Thymus (tissue), 11 donors: ENCODE measurements around the gene RRP9. TPM values are rescaled to one million over a fixed set of nuclear protein-coding genes. Genes with fewer than 3 reads are reported as not detected.
"Not testable (repeated sequence)": the region's sequence is repeated elsewhere in the genome, so short reads cannot be mapped to it uniquely, and the experiment has no call there.

Experiments used
- DNase-seq, 9 donors: peaks; one replicate each; pipeline ENCODE4 v3.0.0-alpha.2; 2013; ENCODE audit warnings: low spot score in 9 of 9, low read depth in 6 of 9, missing footprints in 1 of 9
- H3K27ac ChIP-seq, 2 donors: one replicate each; pipeline ENCODE4 v1.5.1; 2013; ENCODE audit warnings: control low read depth in 1 of 2, low read depth in 1 of 2, low read length in 1 of 2, mild to moderate bottlenecking in 1 of 2, moderate library complexity in 1 of 2
- H3K27me3 ChIP-seq, 2 donors: one replicate each; pipeline ENCODE4 v1.5.1; 2013; ENCODE audit warnings: low read length in 1 of 2; ENCODE audit not compliant: control insufficient read depth in 2 of 2, insufficient read depth in 1 of 2
- H3K36me3 ChIP-seq, 2 donors: one replicate each; pipeline ENCODE4 v1.5.1; 2013; ENCODE audit warnings: low read length in 1 of 2, mild to moderate bottlenecking in 1 of 2, moderate library complexity in 1 of 2; ENCODE audit not compliant: control insufficient read depth in 2 of 2, insufficient read depth in 2 of 2
- H3K4me1 ChIP-seq, 2 donors: one replicate each; pipeline ENCODE4 v1.5.1; 2013; ENCODE audit warnings: low read length in 2 of 2; ENCODE audit not compliant: control insufficient read depth in 2 of 2, insufficient read depth in 2 of 2
- H3K4me3 ChIP-seq, 2 donors: one replicate each; pipeline ENCODE4 v1.5.1; 2013; ENCODE audit warnings: low read length in 2 of 2, control low read depth in 1 of 2, mild to moderate bottlenecking in 1 of 2
- H3K9me3 ChIP-seq, 2 donors: one replicate each; pipeline ENCODE4 v1.5.1; 2013; ENCODE audit warnings: low read length in 1 of 2, mild to moderate bottlenecking in 1 of 2; ENCODE audit not compliant: control insufficient read depth in 2 of 2, insufficient read depth in 1 of 2
- WGBS: extraction: QIAGEN DNeasy Blood & Tissue Kit; methylation state at CpG from one replicate; pipeline ENCODE4 v1.1.7; 2013; 5-methylcytosine and 5-hydroxymethylcytosine counted together
- polyA plus RNA-seq: library from polyadenylated mRNA; stranded (reverse); fragments of 200-250 nt; gene quantifications from one replicate; pipeline ENCODE4 v1.2.3, GENCODE V29; 2013
- total RNA-seq: library from RNA; stranded (reverse); fragments of 120-200 nt; gene quantifications from one replicate; pipeline ENCODE4 v1.2.4, GENCODE V29; 2013
- donor health status: healthy.

Gene RRP9
- total and polyA plus RNA-seq, 2 donors: 16.9 to 18.6 TPM

- WGBS: 97% methylated on average over 6 of the region's 6 CpGs
- Histone ChIP-seq H3K4me1 (no peaks in the 10 kb centered on the region), H3K9me3 (no peaks in the 10 kb centered on the region), H3K36me3 (peaks cover 30 to 33% of the 10 kb centered on the region in 2 donors), H3K27ac (no peak overlapping the region), H3K27me3 (no peaks in the 10 kb centered on the region), H3K4me3 (no peak overlapping the region)
- no peak for DNase-seq
Measured at GRCh38 chr3:51931756-51932155, 9.9 kb downstream of the RRP9 start.

- Histone ChIP-seq H3K27ac (no peak overlapping the region), H3K4me1 (no peaks in the 10 kb centered on the region), H3K4me3 (no peak overlapping the region), H3K27me3 (no peaks in the 10 kb centered on the region), H3K9me3 (no peaks in the 10 kb centered on the region), H3K36me3 (peaks cover 21 to 22% of the 10 kb centered on the region in 2 donors)
- no peak for DNase-seq
- 97% methylated on average over 1 of the region's 1 CpG for WGBS
Measured at GRCh38 chr3:51930439-51930838, 11.3 kb downstream of the RRP9 start.

- no peak overlapping the region for H3K27ac ChIP-seq
- no peaks in the 10 kb centered on the region for H3K4me1 ChIP-seq
- no peak for DNase-seq
- H3K9me3 ChIP-seq: no peaks in the 10 kb centered on the region
- no peaks in the 10 kb centered on the region for H3K27me3 ChIP-seq
- 85% methylated on average over 5 of the region's 5 CpGs for WGBS
- H3K4me3 ChIP-seq: no peak overlapping the region
- H3K36me3 ChIP-seq: peaks cover 13 to 16% of the 10 kb centered on the region in 2 donors
Measured at GRCh38 chr3:51929420-51930003, 12.2 kb downstream of the RRP9 start.

- not testable (repeated sequence) for H3K27me3 ChIP-seq, H3K9me3 ChIP-seq, H3K4me3 ChIP-seq, H3K27ac ChIP-seq, H3K4me1 ChIP-seq, DNase-seq
- WGBS: 96% methylated on average over 3 of the region's 3 CpGs
- peaks cover 9 to 14% of the 10 kb centered on the region in 2 donors for H3K36me3 ChIP-seq
Measured at GRCh38 chr3:51928981-51929380, 12.7 kb downstream of the RRP9 start.

GRCh38 chr3:51928438-51928837 is 13.3 kb downstream of the RRP9 start:
- no peak overlapping the region for H3K27ac ChIP-seq
- H3K36me3 ChIP-seq: peaks cover 4 to 9% of the 10 kb centered on the region in 2 donors
- no peaks in the 10 kb centered on the region for H3K4me1 ChIP-seq
- DNase-seq: no peak
- H3K4me3 ChIP-seq: no peak overlapping the region
- no peaks in the 10 kb centered on the region for H3K9me3 ChIP-seq
- H3K27me3 ChIP-seq: no peaks in the 10 kb centered on the region
- WGBS: 100% methylated on average over 7 of the region's 7 CpGs

GRCh38 chr3:51927061-51927977 is 14.4 kb downstream of the RRP9 start:
- no peak for DNase-seq
- Histone ChIP-seq H3K4me1 (no peaks in the 10 kb centered on the region), H3K27ac (no peak overlapping the region), H3K4me3 (no peak overlapping the region), H3K27me3 (no peaks in the 10 kb centered on the region), H3K9me3 (no peaks in the 10 kb centered on the region), H3K36me3 (no peaks in the 10 kb centered on the region)
- WGBS: 93% methylated on average over 5 of the region's 5 CpGs

GRCh38 chr3:51921081-51921578 is 20.6 kb downstream of the RRP9 start:
- Histone ChIP-seq H3K9me3 (no peaks in the 10 kb centered on the region), H3K4me3 (no peak overlapping the region), H3K27me3 (no peaks in the 10 kb centered on the region), H3K36me3 (no peaks in the 10 kb centered on the region), H3K4me1 (no peaks in the 10 kb centered on the region), H3K27ac (no peak overlapping the region)
- no peak for DNase-seq
- WGBS: 90% methylated on average over 11 of the region's 11 CpGs

GRCh38 chr3:51916418-51916817 is 25.3 kb downstream of the RRP9 start:
- Histone ChIP-seq H3K4me1 (no peaks in the 10 kb centered on the region), H3K9me3 (no peaks in the 10 kb centered on the region), H3K36me3 (no peaks in the 10 kb centered on the region), H3K27me3 (no peaks in the 10 kb centered on the region), H3K27ac (no peak overlapping the region), H3K4me3 (no peak overlapping the region)
- no peak for DNase-seq
- WGBS: 71% methylated on average over 5 of the region's 5 CpGs

- DNase-seq: no peak
- Histone ChIP-seq H3K9me3 (peaks cover 0 to 1% of the 10 kb centered on the region in 2 donors), H3K4me1 (no peaks in the 10 kb centered on the region), H3K27ac (no peak overlapping the region), H3K4me3 (no peak overlapping the region), H3K36me3 (no peaks in the 10 kb centered on the region), H3K27me3 (no peaks in the 10 kb centered on the region)
- WGBS: 88% methylated on average over 4 of the region's 4 CpGs
Measured at GRCh38 chr3:51908026-51908425, 33.7 kb downstream of the RRP9 start.
